A549 (cell line): Measurements from ENCODE around the gene SLC6A5. TPM values are rescaled to one million over a fixed set of nuclear protein-coding genes. Genes with fewer than 3 reads are reported as not detected.
"Not testable (repeated sequence)": the region's sequence is repeated elsewhere in the genome, so short reads cannot be mapped to it uniquely, and the experiment has no call there.

Experiments
- ATAC-seq, 2 experiments: fragments of 200-7000 bp in 1 of 2; fragments of >200 bp in 1 of 2; cut with Nextera tagmentation in 1 of 2; cut with Tn5 transposase in 1 of 2; 3 replicates each; pipeline versions ENCODE4 v1.8.0 to v1.9.1; 2018 to 2020; ENCODE audit warnings: mild to moderate bottlenecking in 1 of 2, moderate library complexity in 1 of 2
- CTCF ChIA-PET: fragments of 300-600 bp; sonication (Branson Sonifier 250); formaldehyde crosslinking; extraction: SDS; loops from one replicate; lab custom pipeline; 2021; ENCODE audit warnings: antibody characterized with exemption, inconsistent platforms; lab: Yijun Ruan, JAX
- POLR2A ChIA-PET: fragments of 350-600 bp; formaldehyde crosslinking; extraction: SDS; loops from one replicate; lab custom pipeline; 2021; ENCODE audit warnings: antibody characterized with exemption, inconsistent platforms; lab: Yijun Ruan, JAX
- DNase-seq, 2 experiments: peaks; one replicate each; pipeline versions ENCODE4 v3.0.0 to v3.0.0-alpha.2; 2011 to 2016; ENCODE audit warnings: low read depth in 1 of 2, low spot score in 1 of 2
- FAIRE-seq: peaks from 2 replicates; lab custom pipeline; 2011; peaks lifted over from hg19 to GRCh38; lab: Jason Lieb, UNC
- H3K27ac ChIP-seq, 2 experiments: fragments of >200 bp; sonication (Bioruptor Twin); formaldehyde crosslinking; 3 replicates each; pipeline ENCODE4 v1.5.1; 2016 to 2017
- H3K4me1 ChIP-seq: fragments of >200 bp; sonication (Bioruptor Twin); formaldehyde crosslinking; 3 replicates; pipeline ENCODE4 v1.6.1; 2016
- H3K4me2 ChIP-seq: fragments of >200 bp; sonication (Bioruptor Twin); formaldehyde crosslinking; 3 replicates; pipeline ENCODE4 v1.6.1; 2016
- H3K4me3 ChIP-seq: fragments of >200 bp; sonication (Bioruptor Twin); formaldehyde crosslinking; 3 replicates; pipeline ENCODE4 v1.5.1; 2016
- H3K9me3 ChIP-seq: fragments of >200 bp; sonication (Bioruptor Twin); formaldehyde crosslinking; 3 replicates; pipeline ENCODE4 v1.6.1; 2016
- CBX2 ChIP-seq: fragments of 200-600 bp; sonication (generic); IDR thresholded peaks from 2 replicates; pipeline ENCODE4 v1.6.1; 2016; ENCODE audit warnings: low read depth, mild to moderate bottlenecking, borderline replicate concordance
- CBX8 ChIP-seq: fragments of 200-600 bp; sonication (generic); IDR thresholded peaks from 2 replicates; pipeline ENCODE4 v1.6.1; 2016
- CHD4 ChIP-seq: fragments of 200-600 bp; sonication (generic); IDR thresholded peaks from 2 replicates; pipeline ENCODE4 v1.6.1; 2016; ENCODE audit warnings: antibody characterized with exemption, mild to moderate bottlenecking, borderline replicate concordance
- EHF ChIP-seq: fragments of 250-450 bp; sonication (Bioruptor Pico); IDR thresholded peaks from 2 replicates; pipeline ENCODE4 v1.5.0; 2020; ENCODE audit warnings: mild to moderate bottlenecking
- EHMT2 ChIP-seq: fragments of 200-600 bp; sonication (generic); IDR thresholded peaks from 2 replicates; pipeline ENCODE4 v1.6.1; 2016; ENCODE audit warnings: antibody characterized with exemption, low read depth, mild to moderate bottlenecking, moderate library complexity
- HOXB13 ChIP-seq: fragments of 250-450 bp; sonication (Bioruptor Pico); IDR thresholded peaks from 2 replicates; pipeline ENCODE4 v1.5.0; 2020; ENCODE audit warnings: low read depth, mild to moderate bottlenecking, moderate library complexity
- JUN ChIP-seq, 2 experiments: fragments of >200 bp; sonication (Bioruptor Twin); formaldehyde crosslinking; IDR thresholded peaks; 2 replicates in 1 of 2; 3 replicates in 1 of 2; pipeline ENCODE4 v1.6.1; 2016 to 2017
- JUNB ChIP-seq: fragments of >200 bp; sonication (Bioruptor Twin); formaldehyde crosslinking; IDR thresholded peaks from 2 replicates; pipeline ENCODE4 v1.6.1; 2016
- MAX ChIP-seq: IDR thresholded peaks from 2 replicates; pipeline ENCODE4 v1.6.1; 2012
- MYC ChIP-seq: IDR thresholded peaks from 2 replicates; pipeline ENCODE4 v1.6.1; 2012; ENCODE audit warnings: mild to moderate bottlenecking, inconsistent platforms, low read length, improper control_type of control experiment, borderline replicate concordance
- NFE2L2 ChIP-seq: fragments of 150-350 bp; conservative IDR thresholded peaks from 2 replicates; pipeline ENCODE4 v1.6.1; 2014; ENCODE audit warnings: low read length
- NPAS2 ChIP-seq: fragments of 250-450 bp; sonication (Bioruptor Pico); IDR thresholded peaks from 2 replicates; pipeline ENCODE4 v1.8.0; 2022; ENCODE audit warnings: mild to moderate bottlenecking, moderate library complexity, borderline replicate concordance
- POLR2AphosphoS2 ChIP-seq: conservative IDR thresholded peaks from 2 replicates; pipeline ENCODE4 v1.6.1; 2012; ENCODE audit warnings: low read length, improper control_type of control experiment, inconsistent platforms
- RAD21 ChIP-seq, 2 experiments: fragments of >200 bp in 1 of 2; sonication (Bioruptor Twin) in 1 of 2; formaldehyde crosslinking in 1 of 2; IDR thresholded peaks in 1 of 2; conservative IDR thresholded peaks in 1 of 2; 2 replicates in 1 of 2; 3 replicates in 1 of 2; pipeline ENCODE4 v1.6.1; 2012 to 2018; ENCODE audit warnings: inconsistent platforms in 1 of 2
- RCOR1 ChIP-seq: fragments of 150-350 bp; IDR thresholded peaks from 2 replicates; pipeline ENCODE4 v1.6.1; 2014; ENCODE audit warnings: antibody characterized with exemption, low read length, low read depth
- TFCP2L1 ChIP-seq: fragments of 250-450 bp; sonication (Bioruptor Pico); IDR thresholded peaks from 2 replicates; pipeline ENCODE4 v1.5.0; 2021; ENCODE audit warnings: mild to moderate bottlenecking
- TP53 ChIP-seq: fragments of 250-450 bp; sonication (Bioruptor Pico); IDR thresholded peaks from 2 replicates; pipeline ENCODE4 v1.5.0; 2021; ENCODE audit warnings: mild to moderate bottlenecking, moderate library complexity
- ZFP36 ChIP-seq: fragments of 450-650 bp; IDR thresholded peaks from 2 replicates; pipeline ENCODE4 v1.6.1; 2014; ENCODE audit warnings: borderline replicate concordance; ENCODE audit not compliant: partially characterized antibody
- WGBS: methylation state at CpG from one replicate; pipeline ENCODE4 v1.1.6; 2017; ENCODE audit errors: missing lambda C conversion rate; 5-methylcytosine and 5-hydroxymethylcytosine counted together
- polyA plus RNA-seq, 4 experiments: library from polyadenylated mRNA; depleted of rRNA in 3 of 4; stranded (reverse); fragments of >200 nt; fragmentation: RNase III in 1 of 4; extraction: RNeasy Plus Mini Kit Qiagen cat#74134 plus additional on column Dnase treatment in 1 of 4; gene quantifications; 2 replicates in 3 of 4; 3 replicates in 1 of 4; pipeline ENCODE4 v1.2.3, GENCODE V29; 2011 to 2017
- TF ChIP-seq, protein P1 (sequence below): fragments of 200-600 bp; sonication (generic); IDR thresholded peaks from 2 replicates; pipeline ENCODE4 v1.6.1; 2016; ENCODE audit warnings: antibody characterized with exemption, mild to moderate bottlenecking, moderate library complexity

Gene SLC6A5
- polyA plus RNA-seq, 2 of the 4 experiments (the other 2 are of a cell fraction), result not detected

DNA sequence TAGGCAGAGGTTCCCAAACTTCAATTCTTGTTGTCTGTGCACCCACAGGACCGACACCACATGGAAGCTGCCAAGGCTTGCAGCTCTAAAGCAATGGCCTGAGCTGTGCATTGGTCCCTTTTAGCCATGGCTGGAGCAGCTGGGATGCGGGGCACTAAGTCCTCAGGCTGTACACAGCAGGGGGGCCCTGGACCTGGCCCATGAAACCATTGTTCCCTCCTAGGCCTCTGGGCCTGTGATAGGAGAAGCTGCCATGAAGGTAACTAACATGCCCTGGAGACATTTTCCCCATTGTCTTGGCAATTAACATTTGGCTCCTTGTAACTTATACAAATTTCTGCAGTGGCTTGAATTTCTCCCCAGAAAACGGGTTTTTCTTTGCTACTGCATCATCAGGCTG, 43.6 kb upstream of the SLC6A5 start:
- POLR2A ChIA-PET, result no interaction called here
- H3K4me2 ChIP-seq, result no peak overlapping the region
- CTCF ChIA-PET, result no interaction called here
- H3K27ac ChIP-seq, result no peak overlapping the region
- no peak overlapping the region for H3K4me3 ChIP-seq
- DNase-seq (no peak), ATAC-seq (no peak), FAIRE-seq (no peak)
- H3K4me1 ChIP-seq, result no peaks in the 10 kb centered on the region
- peaks cover 10% of the 10 kb centered on the region; the same call in 2 of the 3 replicates for H3K9me3 ChIP-seq
- TF ChIP-seq CBX8 (no peak), TFCP2L1 (CRISPR knock-in tag) (no peak), TP53 (CRISPR knock-in tag) (no peak), NFE2L2 (no peak), JUN (IDR thresholded peaks at IDR 0.05) (no peak), MYC (no peak), POLR2AphosphoS2 (no peak), ZFP36 (no peak), JUNB (no peak), HOXB13 (CRISPR knock-in tag) (no peak), MAX (no peak), CHD4 (no peak), EHMT2 (no peak), RCOR1 (no peak), CBX2 (no peak), EHF (CRISPR knock-in tag) (no peak), NPAS2 (CRISPR knock-in tag) (no peak)
- TF ChIP-seq, protein P1, sequence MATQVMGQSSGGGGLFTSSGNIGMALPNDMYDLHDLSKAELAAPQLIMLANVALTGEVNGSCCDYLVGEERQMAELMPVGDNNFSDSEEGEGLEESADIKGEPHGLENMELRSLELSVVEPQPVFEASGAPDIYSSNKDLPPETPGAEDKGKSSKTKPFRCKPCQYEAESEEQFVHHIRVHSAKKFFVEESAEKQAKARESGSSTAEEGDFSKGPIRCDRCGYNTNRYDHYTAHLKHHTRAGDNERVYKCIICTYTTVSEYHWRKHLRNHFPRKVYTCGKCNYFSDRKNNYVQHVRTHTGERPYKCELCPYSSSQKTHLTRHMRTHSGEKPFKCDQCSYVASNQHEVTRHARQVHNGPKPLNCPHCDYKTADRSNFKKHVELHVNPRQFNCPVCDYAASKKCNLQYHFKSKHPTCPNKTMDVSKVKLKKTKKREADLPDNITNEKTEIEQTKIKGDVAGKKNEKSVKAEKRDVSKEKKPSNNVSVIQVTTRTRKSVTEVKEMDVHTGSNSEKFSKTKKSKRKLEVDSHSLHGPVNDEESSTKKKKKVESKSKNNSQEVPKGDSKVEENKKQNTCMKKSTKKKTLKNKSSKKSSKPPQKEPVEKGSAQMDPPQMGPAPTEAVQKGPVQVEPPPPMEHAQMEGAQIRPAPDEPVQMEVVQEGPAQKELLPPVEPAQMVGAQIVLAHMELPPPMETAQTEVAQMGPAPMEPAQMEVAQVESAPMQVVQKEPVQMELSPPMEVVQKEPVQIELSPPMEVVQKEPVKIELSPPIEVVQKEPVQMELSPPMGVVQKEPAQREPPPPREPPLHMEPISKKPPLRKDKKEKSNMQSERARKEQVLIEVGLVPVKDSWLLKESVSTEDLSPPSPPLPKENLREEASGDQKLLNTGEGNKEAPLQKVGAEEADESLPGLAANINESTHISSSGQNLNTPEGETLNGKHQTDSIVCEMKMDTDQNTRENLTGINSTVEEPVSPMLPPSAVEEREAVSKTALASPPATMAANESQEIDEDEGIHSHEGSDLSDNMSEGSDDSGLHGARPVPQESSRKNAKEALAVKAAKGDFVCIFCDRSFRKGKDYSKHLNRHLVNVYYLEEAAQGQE, result no peak
- 0% methylated on average over 3 of the region's 3 CpGs for WGBS

- H3K27ac ChIP-seq, CTCF ChIA-PET, H3K4me2 ChIP-seq, H3K9me3 ChIP-seq, FAIRE-seq, POLR2A ChIA-PET, H3K4me3 ChIP-seq, ATAC-seq, DNase-seq, H3K4me1 ChIP-seq: not testable (repeated sequence)
Measured at GRCh38 chr11:20556396-20556795, 43.0 kb upstream of the SLC6A5 start.

DNA sequence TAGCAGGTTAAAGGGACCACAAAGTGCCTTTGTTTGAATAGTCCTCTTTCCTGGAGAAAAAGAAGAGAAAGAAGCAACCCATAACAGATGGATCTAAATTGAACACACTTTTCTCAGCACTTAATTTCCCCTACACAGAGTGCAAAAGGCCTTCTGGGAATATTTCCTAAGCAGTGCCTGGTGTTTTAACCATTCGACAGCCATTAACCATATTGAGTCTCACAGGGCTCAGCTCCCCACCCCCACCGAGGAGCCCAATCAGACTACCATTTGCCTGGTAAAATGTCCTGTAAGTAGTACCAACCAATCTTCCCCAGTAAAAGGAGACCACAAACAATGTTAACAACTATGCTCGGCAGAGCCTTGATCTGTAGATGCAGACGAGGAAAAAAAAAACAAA, 40.7 kb upstream of the SLC6A5 start:
- H3K4me1 ChIP-seq, result no peaks in the 10 kb centered on the region
- H3K9me3 ChIP-seq, result peaks cover 10% of the 10 kb centered on the region; the same call in 2 of the 3 replicates
- no peak overlapping the region for H3K4me2 ChIP-seq
- H3K27ac ChIP-seq, result no peak overlapping the region
- FAIRE-seq, result no peak
- ATAC-seq, result no peak
- no peak overlapping the region for H3K4me3 ChIP-seq
- ChIA-PET POLR2A (no interaction called here), CTCF (no interaction called here)
- no peak for DNase-seq
- TF ChIP-seq JUNB (no peak), RAD21 (conservative IDR thresholded peaks at IDR 0.05 in 1 of 2, IDR thresholded peaks at IDR 0.05 in 1 of 2) (no peak), NFE2L2 (no peak)
- 34% methylated on average over 4 of the region's 4 CpGs for WGBS
